Measurements from ENCODE around the gene PPFIBP2. TPM values are rescaled to one million over a fixed set of nuclear protein-coding genes. Genes with fewer than 3 reads are reported as not detected.

Gene PPFIBP2
- total RNA-seq, 1 experiment from 2014 or later, result 21.5 TPM

DNA sequence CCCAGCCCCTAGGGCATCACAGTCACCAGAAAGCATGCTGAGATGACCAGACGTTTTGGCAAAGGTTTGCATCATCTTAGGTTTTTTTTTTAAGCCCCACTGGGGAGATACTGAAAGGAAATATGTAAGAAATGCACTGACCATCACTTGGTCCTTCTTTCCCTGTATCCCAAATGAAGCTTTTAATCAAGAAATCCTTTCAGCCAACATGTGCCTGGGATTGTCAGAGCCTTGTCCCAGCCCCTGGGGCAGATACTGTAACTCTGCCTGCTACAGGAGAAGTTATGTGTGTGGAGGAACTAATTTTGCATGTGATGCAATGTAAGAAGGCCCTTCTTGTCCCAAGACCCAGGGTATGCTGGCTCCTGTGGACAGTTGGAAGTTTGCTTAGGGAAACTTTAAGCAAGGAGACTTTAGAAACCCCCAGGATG, 65.6 kb downstream of the PPFIBP2 start:
- H3K4me3 ChIP-seq (ENCODE audit: low read depth in 2 of 2, low read length in 2 of 2), result no peak overlapping the region
- no peaks in the 10 kb centered on the region for H3K9me3 ChIP-seq (ENCODE audit: control insufficient read depth, insufficient read depth, low read depth, low read length)
- H3K27ac ChIP-seq (ENCODE audit: low read length), result no peak overlapping the region
- no peak for ATAC-seq
- in situ Hi-C loops (cut with HindIII; ENCODE audit: low pct_unique_long_range_greater_than_20kb, low sequenced_read_pairs), result no loop called here
- no peak for TF ChIP-seq TCF7L2 (IDR thresholded peaks at IDR 0.05; ENCODE audit: low read depth, low read length)
- H3K27me3 ChIP-seq (ENCODE audit: control insufficient read depth, insufficient read depth, low read length), result no peaks in the 10 kb centered on the region
- H3K4me1 ChIP-seq (ENCODE audit: control insufficient read depth, insufficient read depth, low read length), result no peaks in the 10 kb centered on the region
- no peaks in the 10 kb centered on the region for H3K36me3 ChIP-seq (ENCODE audit: control insufficient read depth, insufficient read depth, low read length)
- ChIA-PET POLR2A (no interaction called here), CTCF (no interaction called here)
- no TSS peak for BruUV-seq (replicated peaks)
- DNase-seq (ENCODE audit: low read depth, low spot score), result no peak
- intact Hi-C loops (cut with micrococcal nuclease; ENCODE audit: unreplicated experiment), result no loop called here

DNA sequence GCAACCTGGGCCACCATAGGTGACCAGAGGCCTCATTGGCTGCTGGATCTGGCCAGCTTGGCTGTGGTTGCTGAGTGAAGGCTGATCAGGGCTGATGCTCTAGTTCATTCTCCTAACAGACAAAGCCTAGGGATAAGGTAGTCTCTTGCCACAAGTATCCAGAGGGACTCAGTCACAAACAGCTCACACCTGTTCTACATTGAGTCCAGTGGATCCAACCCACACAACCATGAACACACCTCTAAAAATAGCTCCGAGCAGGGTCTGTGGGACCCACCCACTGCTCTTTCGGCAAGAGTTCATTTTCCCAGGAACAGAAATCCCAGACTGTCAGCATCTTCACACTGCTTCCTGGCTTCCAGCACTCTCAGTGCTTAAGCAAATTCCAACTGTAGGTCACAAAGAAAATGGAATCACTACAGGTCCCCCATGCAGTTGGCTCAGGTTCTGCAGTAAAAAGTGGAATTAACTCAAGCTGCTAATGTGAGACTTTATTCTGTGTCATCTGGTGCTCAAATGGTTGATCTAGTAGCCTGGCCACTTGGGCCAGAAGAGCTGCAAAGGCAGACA, 67.3 kb downstream of the PPFIBP2 start:
- DNase-seq (ENCODE audit: low read depth, low spot score) (no peak), ATAC-seq (no peak)
- TF ChIP-seq SIN3A (IDR thresholded peaks at IDR 0.05; ENCODE audit: borderline replicate concordance, insufficient read depth, low read depth, low read length), result no peak
- TF ChIP-seq TCF7L2 (IDR thresholded peaks at IDR 0.05; ENCODE audit: low read depth, low read length), result no peak
- TF ChIP-seq POLR2AphosphoS5 (IDR thresholded peaks at IDR 0.05; ENCODE audit: low read depth, low read length), result no peak
- TF ChIP-seq, protein P1, sequence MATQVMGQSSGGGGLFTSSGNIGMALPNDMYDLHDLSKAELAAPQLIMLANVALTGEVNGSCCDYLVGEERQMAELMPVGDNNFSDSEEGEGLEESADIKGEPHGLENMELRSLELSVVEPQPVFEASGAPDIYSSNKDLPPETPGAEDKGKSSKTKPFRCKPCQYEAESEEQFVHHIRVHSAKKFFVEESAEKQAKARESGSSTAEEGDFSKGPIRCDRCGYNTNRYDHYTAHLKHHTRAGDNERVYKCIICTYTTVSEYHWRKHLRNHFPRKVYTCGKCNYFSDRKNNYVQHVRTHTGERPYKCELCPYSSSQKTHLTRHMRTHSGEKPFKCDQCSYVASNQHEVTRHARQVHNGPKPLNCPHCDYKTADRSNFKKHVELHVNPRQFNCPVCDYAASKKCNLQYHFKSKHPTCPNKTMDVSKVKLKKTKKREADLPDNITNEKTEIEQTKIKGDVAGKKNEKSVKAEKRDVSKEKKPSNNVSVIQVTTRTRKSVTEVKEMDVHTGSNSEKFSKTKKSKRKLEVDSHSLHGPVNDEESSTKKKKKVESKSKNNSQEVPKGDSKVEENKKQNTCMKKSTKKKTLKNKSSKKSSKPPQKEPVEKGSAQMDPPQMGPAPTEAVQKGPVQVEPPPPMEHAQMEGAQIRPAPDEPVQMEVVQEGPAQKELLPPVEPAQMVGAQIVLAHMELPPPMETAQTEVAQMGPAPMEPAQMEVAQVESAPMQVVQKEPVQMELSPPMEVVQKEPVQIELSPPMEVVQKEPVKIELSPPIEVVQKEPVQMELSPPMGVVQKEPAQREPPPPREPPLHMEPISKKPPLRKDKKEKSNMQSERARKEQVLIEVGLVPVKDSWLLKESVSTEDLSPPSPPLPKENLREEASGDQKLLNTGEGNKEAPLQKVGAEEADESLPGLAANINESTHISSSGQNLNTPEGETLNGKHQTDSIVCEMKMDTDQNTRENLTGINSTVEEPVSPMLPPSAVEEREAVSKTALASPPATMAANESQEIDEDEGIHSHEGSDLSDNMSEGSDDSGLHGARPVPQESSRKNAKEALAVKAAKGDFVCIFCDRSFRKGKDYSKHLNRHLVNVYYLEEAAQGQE (IDR thresholded peaks at IDR 0.05; ENCODE audit: insufficient read depth in 1 of 2, low read depth in 2 of 2, low read length in 1 of 2), result no peak
- TF ChIP-seq, protein P2, sequence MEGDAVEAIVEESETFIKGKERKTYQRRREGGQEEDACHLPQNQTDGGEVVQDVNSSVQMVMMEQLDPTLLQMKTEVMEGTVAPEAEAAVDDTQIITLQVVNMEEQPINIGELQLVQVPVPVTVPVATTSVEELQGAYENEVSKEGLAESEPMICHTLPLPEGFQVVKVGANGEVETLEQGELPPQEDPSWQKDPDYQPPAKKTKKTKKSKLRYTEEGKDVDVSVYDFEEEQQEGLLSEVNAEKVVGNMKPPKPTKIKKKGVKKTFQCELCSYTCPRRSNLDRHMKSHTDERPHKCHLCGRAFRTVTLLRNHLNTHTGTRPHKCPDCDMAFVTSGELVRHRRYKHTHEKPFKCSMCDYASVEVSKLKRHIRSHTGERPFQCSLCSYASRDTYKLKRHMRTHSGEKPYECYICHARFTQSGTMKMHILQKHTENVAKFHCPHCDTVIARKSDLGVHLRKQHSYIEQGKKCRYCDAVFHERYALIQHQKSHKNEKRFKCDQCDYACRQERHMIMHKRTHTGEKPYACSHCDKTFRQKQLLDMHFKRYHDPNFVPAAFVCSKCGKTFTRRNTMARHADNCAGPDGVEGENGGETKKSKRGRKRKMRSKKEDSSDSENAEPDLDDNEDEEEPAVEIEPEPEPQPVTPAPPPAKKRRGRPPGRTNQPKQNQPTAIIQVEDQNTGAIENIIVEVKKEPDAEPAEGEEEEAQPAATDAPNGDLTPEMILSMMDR (IDR thresholded peaks at IDR 0.05), result no peak
- no TSS peak for BruUV-seq (replicated peaks)
- in situ Hi-C loops (cut with HindIII; ENCODE audit: low pct_unique_long_range_greater_than_20kb, low sequenced_read_pairs) (no loop called here), intact Hi-C loops (cut with micrococcal nuclease; ENCODE audit: unreplicated experiment) (no loop called here)
- no peaks in the 10 kb centered on the region for H3K27me3 ChIP-seq (ENCODE audit: control insufficient read depth, insufficient read depth, low read length)
- ChIA-PET CTCF (interaction anchor here (1.5 kb wide), 1 partner anchor 9 kb away, joined by 4 read pairs; no protein-coding TSS in a partner anchor), POLR2A (no interaction called here)
- H3K36me3 ChIP-seq (ENCODE audit: control insufficient read depth, insufficient read depth, low read length), result no peaks in the 10 kb centered on the region
- no peak overlapping the region for H3K27ac ChIP-seq (ENCODE audit: low read length)
- no peaks in the 10 kb centered on the region for H3K9me3 ChIP-seq (ENCODE audit: control insufficient read depth, insufficient read depth, low read depth, low read length)
- no peak overlapping the region for H3K4me3 ChIP-seq (ENCODE audit: low read depth in 2 of 2, low read length in 2 of 2)
- no peaks in the 10 kb centered on the region for H3K4me1 ChIP-seq (ENCODE audit: control insufficient read depth, insufficient read depth, low read length)

DNA sequence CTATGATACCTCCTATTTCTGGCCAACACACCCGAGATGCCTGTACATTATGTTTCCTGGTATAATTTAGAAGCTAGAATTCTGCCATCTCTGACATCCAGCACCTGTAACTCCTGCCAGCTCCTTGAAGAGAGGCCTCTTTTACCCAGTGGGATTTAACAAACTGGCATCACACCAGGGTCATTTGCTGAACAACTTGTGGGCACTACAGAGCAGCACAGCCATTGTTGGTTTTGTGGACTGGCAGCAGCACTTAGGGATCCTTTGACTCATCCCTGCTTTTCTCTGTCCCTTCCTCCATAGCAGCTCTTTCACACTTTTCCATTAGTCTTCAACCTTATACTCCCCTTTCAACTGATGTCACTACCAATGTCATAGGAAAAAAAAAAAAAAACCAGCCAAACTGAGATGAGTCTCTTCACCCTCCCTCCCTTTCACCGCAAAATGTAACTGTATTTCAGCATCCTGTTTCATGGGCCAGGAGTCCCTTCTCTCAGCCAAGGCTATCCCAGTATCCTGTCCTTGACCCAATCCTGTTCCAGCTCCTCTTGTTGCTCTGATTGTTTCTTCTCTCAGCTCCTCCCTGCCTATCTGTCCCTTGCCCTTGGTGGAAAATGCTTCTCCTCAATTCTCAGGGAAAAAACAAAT, 68.7 kb downstream of the PPFIBP2 start:
- no peaks in the 10 kb centered on the region for H3K36me3 ChIP-seq (ENCODE audit: control insufficient read depth, insufficient read depth, low read length)
- no peaks in the 10 kb centered on the region for H3K9me3 ChIP-seq (ENCODE audit: control insufficient read depth, insufficient read depth, low read depth, low read length)
- POLR2A ChIA-PET, result interaction anchor here (0.6 kb wide), 1 partner anchor 18 kb away, joined by 3 read pairs; no protein-coding TSS in a partner anchor
- DNase-seq (ENCODE audit: low read depth, low spot score) (no peak), ATAC-seq (no peak)
- TF ChIP-seq SIN3A (IDR thresholded peaks at IDR 0.05; ENCODE audit: borderline replicate concordance, insufficient read depth, low read depth, low read length) (no peak), TCF7L2 (IDR thresholded peaks at IDR 0.05; ENCODE audit: low read depth, low read length) (no peak), POLR2AphosphoS5 (IDR thresholded peaks at IDR 0.05; ENCODE audit: low read depth, low read length) (no peak)
- intact Hi-C loops (cut with micrococcal nuclease; ENCODE audit: unreplicated experiment), result no loop called here
- in situ Hi-C loops (cut with HindIII; ENCODE audit: low pct_unique_long_range_greater_than_20kb, low sequenced_read_pairs), result no loop called here
- CTCF ChIA-PET, result interaction anchor here (1.2 to 1.5 kb wide), 2 partner anchors 11 to 29 kb away, joined by 3 to 4 read pairs; no protein-coding TSS in a partner anchor
- no peaks in the 10 kb centered on the region for H3K27me3 ChIP-seq (ENCODE audit: control insufficient read depth, insufficient read depth, low read length)
- H3K27ac ChIP-seq (ENCODE audit: low read length), result no peak overlapping the region
- BruUV-seq (replicated peaks), result no TSS peak
- H3K4me1 ChIP-seq (ENCODE audit: control insufficient read depth, insufficient read depth, low read length), result no peaks in the 10 kb centered on the region
- H3K4me3 ChIP-seq (ENCODE audit: low read depth in 2 of 2, low read length in 2 of 2), result no peak overlapping the region
